ENCODE data around the gene TCF12. TPM values are rescaled to one million over a fixed set of nuclear protein-coding genes. Genes with fewer than 3 reads are reported as not detected.

The TCF12 gene
- total RNA-seq, 1 experiment from 2014 or later, result 76.7 TPM

- no peak overlapping the region for H2BK12ac ChIP-seq (ENCODE audit: insufficient read length, low read depth, low read length)
- H3K79me2 ChIP-seq (ENCODE audit: insufficient read depth, low read length), result peaks cover 18% of the 10 kb centered on the region; the same call in 1 of the 2 replicates
- H3K4ac ChIP-seq (ENCODE audit: low read depth, low read length), result no peak overlapping the region
- peaks cover 6% of the 10 kb centered on the region for H3K79me1 ChIP-seq (ENCODE audit: insufficient read depth, low read depth, low read length, poor library complexity, severe bottlenecking)
- H3K56ac ChIP-seq (ENCODE audit: insufficient read length, low read depth, low read length), result no peak overlapping the region
- H3K4me3 Mint-ChIP-seq, result no peak overlapping the region
- no peak overlapping the region for H3K23ac ChIP-seq (ENCODE audit: insufficient read length, low read depth, low read length)
- peaks cover 24 to 27% of the 10 kb centered on the region in 2 experiments for H3K4me1 Mint-ChIP-seq
- no peaks in the 10 kb centered on the region for H4K20me1 ChIP-seq (ENCODE audit: control insufficient read depth, insufficient read depth, insufficient read length)
- no peaks in the 10 kb centered on the region for H3K23me2 ChIP-seq (ENCODE audit: insufficient read length, low read depth, low read length, poor library complexity, severe bottlenecking)
- H3K4me1 ChIP-seq (ENCODE audit: insufficient read depth, low read length), result peaks cover 2% of the 10 kb centered on the region; the same call in 1 of the 2 replicates
- no peak overlapping the region for H4K5ac ChIP-seq (ENCODE audit: insufficient read length, low read depth, low read length)
- no peak overlapping the region for H3K18ac ChIP-seq (ENCODE audit: insufficient read length, low read depth, low read length)
- no CpG with 5 or more reads among the region's 1 CpG for WGBS (ENCODE audit: extremely low coverage, insufficient read length, low lambda C conversion rate)
- H2BK5ac ChIP-seq (ENCODE audit: insufficient read length, low read length), result no peak overlapping the region
- no peak overlapping the region for H2BK120ac ChIP-seq (ENCODE audit: low read depth, low read length, poor library complexity, severe bottlenecking)
- H3K27ac Mint-ChIP-seq, result no peak overlapping the region
- no peak for DNase-seq
- no peaks in the 10 kb centered on the region for H3K9me3 ChIP-seq (ENCODE audit: control insufficient read depth, low read depth, low read length)
- no peaks in the 10 kb centered on the region for H3K36me3 Mint-ChIP-seq (ENCODE audit: insufficient read depth in 1 of 3, low read depth in 3 of 3)
- no peak overlapping the region for H2AFZ ChIP-seq (ENCODE audit: low read length)
- H4K91ac ChIP-seq (ENCODE audit: insufficient read length, low read depth, low read length), result no peak overlapping the region
- no peak overlapping the region for H3K27ac ChIP-seq (ENCODE audit: insufficient read length, low read depth, low read length)
- no peak overlapping the region for H2BK20ac ChIP-seq (ENCODE audit: low read depth, low read length, poor library complexity, severe bottlenecking)
- H3K9me3 Mint-ChIP-seq, result no peaks in the 10 kb centered on the region
- TF ChIP-seq CTCF (conservative IDR thresholded peaks at IDR 0.05), result no peak
- no peaks in the 10 kb centered on the region for H3K27me3 Mint-ChIP-seq (ENCODE audit: low read depth)
- H2BK15ac ChIP-seq (ENCODE audit: low read depth, low read length), result no peak overlapping the region
- H3T11ph ChIP-seq (ENCODE audit: low read length), result no peak overlapping the region
- H3K14ac ChIP-seq (ENCODE audit: insufficient read depth, low read length), result no peak overlapping the region
- no peaks in the 10 kb centered on the region for H3K27me3 ChIP-seq (ENCODE audit: insufficient read depth, low read length)
- H2AK5ac ChIP-seq (ENCODE audit: insufficient read length, low read length), result no peak overlapping the region
- no peak overlapping the region for H3K9ac ChIP-seq (ENCODE audit: extremely low read depth, insufficient read length, low read length)
- no peak overlapping the region for H3K4me2 ChIP-seq (ENCODE audit: insufficient read depth, insufficient read length, low read length)
- no peak overlapping the region for H4K8ac ChIP-seq (replicated peaks; ENCODE audit: insufficient read length, low read depth, low read length)
Measured at GRCh38 chr15:56973463-56973862, 55.0 kb downstream of the TCF12 start.

All from H9 (cell line).